H9 (cell line): Measurements from ENCODE around the gene PRRG3. TPM values are rescaled to one million over a fixed set of nuclear protein-coding genes. Genes with fewer than 3 reads are reported as not detected.

Experiments used
- DNase-seq: peaks from one replicate; pipeline ENCODE4 v3.0.0-alpha.2; 2017
- H2AFZ ChIP-seq: one replicate; pipeline ENCODE4 v1.6.1; 2013; ENCODE audit warnings: mild to moderate bottlenecking, low read length, control low read depth, moderate library complexity
- H2AK5ac ChIP-seq: 2 replicates; pipeline ENCODE4 v1.6.1; 2013; ENCODE audit warnings: low read length, control low read depth, mixed read lengths; ENCODE audit not compliant: insufficient read length
- H2BK120ac ChIP-seq: one replicate; pipeline ENCODE4 v1.6.1; 2013; ENCODE audit warnings: low read depth, mild to moderate bottlenecking, low read length, control low read depth, inconsistent platforms; ENCODE audit not compliant: poor library complexity, severe bottlenecking
- H2BK12ac ChIP-seq: 2 replicates; pipeline ENCODE4 v1.6.1; 2013; ENCODE audit warnings: low read length, control low read depth, mixed read lengths, low read depth; ENCODE audit not compliant: insufficient read length
- H2BK15ac ChIP-seq: 2 replicates; pipeline ENCODE4 v1.6.1; 2013; ENCODE audit warnings: low read depth, low read length, control low read depth
- H2BK20ac ChIP-seq: one replicate; pipeline ENCODE4 v1.6.1; 2013; ENCODE audit warnings: low read depth, mild to moderate bottlenecking, low read length, control low read depth, inconsistent platforms; ENCODE audit not compliant: poor library complexity, severe bottlenecking
- H2BK5ac ChIP-seq: 2 replicates; pipeline ENCODE4 v1.6.1; 2013; ENCODE audit warnings: low read length, control low read depth, mixed read lengths; ENCODE audit not compliant: insufficient read length
- H3K14ac ChIP-seq: 2 replicates; pipeline ENCODE4 v1.6.1; 2013; ENCODE audit warnings: low read length, control low read depth; ENCODE audit not compliant: insufficient read depth
- H3K18ac ChIP-seq: 2 replicates; pipeline ENCODE4 v1.6.1; 2013; ENCODE audit warnings: low read depth, mild to moderate bottlenecking, mixed read lengths, low read length, control low read depth; ENCODE audit not compliant: insufficient read length
- H3K23ac ChIP-seq: 2 replicates; pipeline ENCODE4 v1.6.1; 2013; ENCODE audit warnings: low read length, control low read depth, mixed read lengths, low read depth; ENCODE audit not compliant: insufficient read length
- H3K23me2 ChIP-seq: 2 replicates; pipeline ENCODE4 v1.6.1; 2013; ENCODE audit warnings: low read depth, mild to moderate bottlenecking, mixed read lengths, low read length, control low read depth; ENCODE audit not compliant: insufficient read length, poor library complexity, severe bottlenecking
- H3K27ac ChIP-seq: 2 replicates; pipeline ENCODE4 v1.5.1; 2013; ENCODE audit warnings: low read length, control low read depth, mixed read lengths, low read depth; ENCODE audit not compliant: insufficient read length
- H3K27me3 ChIP-seq: 2 replicates; pipeline ENCODE4 v1.6.1; 2013; ENCODE audit warnings: low read length, control low read depth, inconsistent platforms; ENCODE audit not compliant: insufficient read depth
- H3K4ac ChIP-seq: 2 replicates; pipeline ENCODE4 v1.6.1; 2013; ENCODE audit warnings: low read depth, mild to moderate bottlenecking, control low read depth, inconsistent platforms, low read length, moderate library complexity
- H3K4me1 ChIP-seq: 2 replicates; pipeline ENCODE4 v1.6.1; 2013; ENCODE audit warnings: low read length, control low read depth, inconsistent platforms; ENCODE audit not compliant: insufficient read depth
- H3K4me2 ChIP-seq: 2 replicates; pipeline ENCODE4 v1.6.1; 2013; ENCODE audit warnings: low read length, control low read depth, mixed read lengths; ENCODE audit not compliant: insufficient read length, insufficient read depth
- H3K56ac ChIP-seq: 2 replicates; pipeline ENCODE4 v1.6.1; 2013; ENCODE audit warnings: low read depth, mild to moderate bottlenecking, mixed read lengths, low read length, control low read depth; ENCODE audit not compliant: insufficient read length
- H3K79me1 ChIP-seq: 2 replicates; pipeline ENCODE4 v1.6.1; 2013; ENCODE audit warnings: low read depth, mild to moderate bottlenecking, moderate library complexity, low read length, control low read depth, inconsistent platforms; ENCODE audit not compliant: insufficient read depth, poor library complexity, severe bottlenecking
- H3K79me2 ChIP-seq: 2 replicates; pipeline ENCODE4 v1.6.1; 2013; ENCODE audit warnings: low read length, control low read depth, inconsistent platforms; ENCODE audit not compliant: insufficient read depth
- H3K9ac ChIP-seq: 2 replicates; pipeline ENCODE4 v1.6.1; 2013; ENCODE audit warnings: low read length, control low read depth, mixed read lengths; ENCODE audit not compliant: insufficient read length; ENCODE audit errors: extremely low read depth
- H3K9me3 ChIP-seq: one replicate; pipeline ENCODE4 v1.6.1; 2013; ENCODE audit warnings: low read depth, low read length, inconsistent platforms; ENCODE audit not compliant: control insufficient read depth
- H3T11ph ChIP-seq: one replicate; pipeline ENCODE4 v1.6.1; 2013; ENCODE audit warnings: mild to moderate bottlenecking, low read length, control low read depth, inconsistent platforms
- H4K20me1 ChIP-seq: one replicate; pipeline ENCODE4 v1.6.1; 2013; ENCODE audit not compliant: control insufficient read depth, insufficient read length, insufficient read depth
- H4K5ac ChIP-seq: 2 replicates; pipeline ENCODE4 v1.6.1; 2013; ENCODE audit warnings: low read depth, mild to moderate bottlenecking, mixed read lengths, low read length, control low read depth; ENCODE audit not compliant: insufficient read length
- H4K8ac ChIP-seq: replicated peaks from 2 replicates; pipeline ENCODE4 v1.6.1; 2013; ENCODE audit warnings: low read length, control low read depth, mixed read lengths, low read depth; ENCODE audit not compliant: insufficient read length
- H4K91ac ChIP-seq: 2 replicates; pipeline ENCODE4 v1.6.1; 2013; ENCODE audit warnings: low read depth, mild to moderate bottlenecking, moderate library complexity, mixed read lengths, low read length, control low read depth; ENCODE audit not compliant: insufficient read length
- H3K27ac Mint-ChIP-seq, 3 experiments: 2 replicates in 2 of 3; 3 replicates in 1 of 3; pipeline ENCODE4 v1.8.0; 2020 to 2021; ENCODE audit warnings: mixed read lengths in 3 of 3, mild to moderate bottlenecking in 1 of 3, moderate library complexity in 1 of 3
- H3K27me3 Mint-ChIP-seq: 2 replicates; pipeline ENCODE4 v1.8.0; 2021; ENCODE audit warnings: low read depth, mild to moderate bottlenecking, moderate library complexity, mixed read lengths
- H3K36me3 Mint-ChIP-seq, 3 experiments: 2 replicates in 2 of 3; 3 replicates in 1 of 3; pipeline ENCODE4 v1.8.0; 2020 to 2021; ENCODE audit warnings: low read depth in 3 of 3, mixed read lengths in 3 of 3; ENCODE audit not compliant: insufficient read depth in 1 of 3
- H3K4me1 Mint-ChIP-seq, 2 experiments: 2 replicates each; pipeline ENCODE4 v1.8.0; 2020; ENCODE audit warnings: mixed read lengths in 2 of 2
- H3K4me3 Mint-ChIP-seq, 2 experiments: 2 replicates in 1 of 2; 3 replicates in 1 of 2; pipeline ENCODE4 v1.8.0; 2020 to 2021; ENCODE audit warnings: mild to moderate bottlenecking in 2 of 2, mixed read lengths in 2 of 2, moderate library complexity in 1 of 2
- H3K9me3 Mint-ChIP-seq, 2 experiments: 2 replicates in 1 of 2; 3 replicates in 1 of 2; pipeline ENCODE4 v1.8.0; 2020; ENCODE audit warnings: mild to moderate bottlenecking in 2 of 2, mixed read lengths in 2 of 2, moderate library complexity in 1 of 2
- WGBS: extraction: QIAGEN DNeasy Blood & Tissue Kit; methylation state at CpG from one replicate; pipeline ENCODE4 v1.1.7; 2013; ENCODE audit warnings: missing lambda C conversion rate, low lambda C conversion rate, mixed read lengths; ENCODE audit not compliant: insufficient read length; ENCODE audit errors: extremely low coverage; 5-methylcytosine and 5-hydroxymethylcytosine counted together
- total RNA-seq: library from RNA; stranded (reverse); gene quantifications from 2 replicates; pipeline ENCODE4 v1.2.1, GENCODE V29; 2021
- TF ChIP-seq, protein P1 (sequence below): fragments of 200-600 bp; sonication (generic); conservative IDR thresholded peaks from 3 replicates; pipeline ENCODE4 v1.8.0; 2021; ENCODE audit warnings: antibody characterized with exemption, mild to moderate bottlenecking

PRRG3 gene
- total RNA-seq, 1 experiment from 2014 or later = 4.9 TPM

DNA sequence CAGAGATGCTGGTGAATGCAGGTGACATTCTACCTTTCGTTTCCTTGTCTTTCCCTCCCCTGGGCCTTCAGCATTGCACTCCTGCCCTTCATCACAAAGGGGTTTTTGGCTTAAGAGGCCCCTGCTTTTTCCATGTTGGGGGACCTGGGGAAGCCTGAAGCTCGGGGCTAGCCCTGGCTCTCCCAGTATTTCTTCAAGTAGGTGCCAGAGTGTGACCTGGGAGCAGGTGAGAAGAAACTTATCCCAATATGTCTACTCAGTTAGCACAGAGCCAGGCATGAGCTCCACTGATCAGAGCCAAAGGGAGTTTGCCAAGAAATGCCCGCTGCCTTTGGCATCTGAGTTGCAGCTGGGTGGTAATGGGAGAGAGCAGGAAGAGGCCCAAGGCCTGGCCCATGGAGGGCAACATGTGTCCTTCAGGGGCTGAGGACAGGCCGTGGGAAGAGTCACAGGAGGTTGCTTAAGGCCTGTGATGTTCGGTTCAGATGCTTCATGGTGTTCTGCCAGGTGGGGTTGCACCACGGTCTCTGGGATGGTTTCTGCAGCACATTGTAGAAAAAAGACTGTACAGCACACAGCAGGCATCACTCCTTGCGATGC is 7.6 kb downstream of the PRRG3 start:
- Histone ChIP-seq H3K27me3 (no peaks in the 10 kb centered on the region), H3K14ac (no peak overlapping the region), H2BK12ac (no peak overlapping the region), H4K20me1 (no peaks in the 10 kb centered on the region), H2BK5ac (no peak overlapping the region), H3K4me2 (no peak overlapping the region), H3K27ac (no peak overlapping the region), H3K79me2 (no peaks in the 10 kb centered on the region), H2BK20ac (no peak overlapping the region), H3K79me1 (no peaks in the 10 kb centered on the region), H4K8ac (no peak overlapping the region), H3K9me3 (peaks cover 64% of the 10 kb centered on the region), H3K9ac (no peak overlapping the region), H3K4me1 (no peaks in the 10 kb centered on the region; the same call in 1 of the 2 replicates), H3K4ac (no peak overlapping the region), H2AK5ac (no peak overlapping the region), H3K23ac (no peak overlapping the region), H2BK120ac (no peak overlapping the region), H3K18ac (no peak overlapping the region), H2AFZ (no peak overlapping the region), H3K23me2 (no peaks in the 10 kb centered on the region), H4K91ac (no peak overlapping the region), H2BK15ac (no peak overlapping the region), H3K56ac (no peak overlapping the region), H3T11ph (no peak overlapping the region), H4K5ac (no peak overlapping the region)
- Mint-ChIP-seq H3K36me3 (peaks cover 0 to 2% (median 0%) of the 10 kb centered on the region in 3 experiments; a peak in 2 of 7 replicates), H3K27me3 (peaks cover 3% of the 10 kb centered on the region), H3K9me3 (peaks cover 66 to 68% of the 10 kb centered on the region in 2 experiments), H3K4me1 (0 out of 4 replicates have a peak, but pooled peaks cover 0 to 2% of the 10 kb centered on the region in 2 experiments), H3K27ac (no peak overlapping the region; a peak in 1 of 7 replicates), H3K4me3 (no peak overlapping the region)
- TF ChIP-seq, protein P1, sequence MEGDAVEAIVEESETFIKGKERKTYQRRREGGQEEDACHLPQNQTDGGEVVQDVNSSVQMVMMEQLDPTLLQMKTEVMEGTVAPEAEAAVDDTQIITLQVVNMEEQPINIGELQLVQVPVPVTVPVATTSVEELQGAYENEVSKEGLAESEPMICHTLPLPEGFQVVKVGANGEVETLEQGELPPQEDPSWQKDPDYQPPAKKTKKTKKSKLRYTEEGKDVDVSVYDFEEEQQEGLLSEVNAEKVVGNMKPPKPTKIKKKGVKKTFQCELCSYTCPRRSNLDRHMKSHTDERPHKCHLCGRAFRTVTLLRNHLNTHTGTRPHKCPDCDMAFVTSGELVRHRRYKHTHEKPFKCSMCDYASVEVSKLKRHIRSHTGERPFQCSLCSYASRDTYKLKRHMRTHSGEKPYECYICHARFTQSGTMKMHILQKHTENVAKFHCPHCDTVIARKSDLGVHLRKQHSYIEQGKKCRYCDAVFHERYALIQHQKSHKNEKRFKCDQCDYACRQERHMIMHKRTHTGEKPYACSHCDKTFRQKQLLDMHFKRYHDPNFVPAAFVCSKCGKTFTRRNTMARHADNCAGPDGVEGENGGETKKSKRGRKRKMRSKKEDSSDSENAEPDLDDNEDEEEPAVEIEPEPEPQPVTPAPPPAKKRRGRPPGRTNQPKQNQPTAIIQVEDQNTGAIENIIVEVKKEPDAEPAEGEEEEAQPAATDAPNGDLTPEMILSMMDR = no peak
- no CpG with 5 or more reads among the region's 7 CpGs for WGBS
- DNase-seq = no peak
